Right ventricle myocardium superior (tissue), 1 donor: ENCODE data around the gene HENMT1. TPM values are rescaled to one million over a fixed set of nuclear protein-coding genes. Genes with fewer than 3 reads are reported as not detected.

Experiments used
- ATAC-seq: fragments of 200-7000 bp; cut with Tn5 transposase; one replicate; pipeline ENCODE4 v1.9.1; 2020; ENCODE audit warnings: mild to moderate bottlenecking; ENCODE audit not compliant: poor library complexity
- DNase-seq: peaks from one replicate; pipeline ENCODE4 v3.0.0-alpha.2; 2020
- intact Hi-C: fragments of 100-400 bp; cut with DNase I; formaldehyde crosslinking; loops from one replicate; pipeline ENCODE4 v1.11.2; 2022
- total RNA-seq: library from RNA; stranded (reverse); fragmentation: NEBNext Ultra II Directional; extraction: Animal tissue kit (Norgen Biotek cat#: 25700); gene quantifications from one replicate; pipeline ENCODE4 v1.2.1, GENCODE V29; 2021
- donor health status: DM: no; HTN: yes; CAD: no; lungs with severe emphysema.

HENMT1 gene
- total RNA-seq, 1 donor from 2014 or later: 1.0 TPM

DNA sequence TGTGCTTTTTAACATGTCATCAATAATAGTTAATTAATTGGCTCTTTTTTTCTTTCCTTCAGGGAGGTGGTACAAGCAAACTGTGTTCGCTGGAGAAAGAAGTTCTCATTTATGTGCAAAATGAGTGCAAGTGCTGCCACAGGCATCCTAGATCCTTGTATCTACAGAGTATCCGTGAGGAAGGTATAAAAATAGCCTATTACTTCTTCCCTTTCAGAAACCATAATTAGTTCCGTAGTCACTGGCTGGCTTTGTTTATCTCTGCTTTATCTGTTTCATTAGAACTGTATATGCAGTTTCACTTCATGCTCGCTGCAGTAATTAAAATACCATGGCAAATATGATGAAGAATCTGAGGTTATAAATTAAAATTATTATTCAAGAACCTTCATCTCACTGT is 60.4 kb downstream of the HENMT1 start:
- DNase-seq (no peak), ATAC-seq (peak; percentile 65)
- intact Hi-C loops: no loop called here

DNA sequence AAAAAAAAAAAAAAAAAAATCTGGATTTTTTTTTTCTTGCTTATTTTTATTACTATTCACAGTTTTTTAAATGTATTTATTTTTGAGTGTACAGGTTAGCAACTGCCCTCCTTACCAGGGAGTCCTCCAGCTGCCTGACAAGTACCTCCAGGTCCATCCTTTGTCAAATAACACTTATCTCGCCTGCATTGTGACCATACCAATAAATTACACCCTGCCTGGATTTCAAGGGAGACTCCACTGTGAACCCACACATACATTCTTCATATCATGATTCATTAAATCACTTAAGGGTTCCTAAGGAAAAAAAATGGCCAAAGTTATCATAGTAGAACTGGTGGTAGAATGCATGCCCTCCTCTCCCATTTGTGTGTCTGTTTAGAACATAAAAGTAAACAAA is 62.6 kb downstream of the HENMT1 start:
- ATAC-seq (no peak), DNase-seq (no peak)
- intact Hi-C loops: no loop called here

Other genes starting within 250 kb of the HENMT1 start
- not detected for gene NBPF6, start 210.8 kb downstream of the HENMT1 start, total RNA-seq
- 5.1 TPM for gene EEIG2, start 101.0 kb downstream of the HENMT1 start, total RNA-seq
- gene PRPF38B, start 31.2 kb upstream of the HENMT1 start, total RNA-seq: 16.9 TPM
- gene FNDC7, start 51.8 kb upstream of the HENMT1 start, total RNA-seq: not detected
- 23.0 TPM for gene STXBP3, start 85.6 kb upstream of the HENMT1 start, total RNA-seq
- gene AKNAD1, start 196.0 kb upstream of the HENMT1 start, total RNA-seq: not detected
- gene GPSM2, start 215.9 kb upstream of the HENMT1 start, total RNA-seq: 7.0 TPM